GM12801 (cell line): ENCODE data around the gene PNPLA7.

Experiments used
- CTCF ChIP-seq: IDR thresholded peaks from one replicate; pipeline ENCODE4 v1.5.1; 2011; ENCODE audit warnings: control low read depth; ENCODE audit not compliant: insufficient read length; ENCODE audit errors: extremely low read depth

Gene PNPLA7

GRCh38 chr9:137460363-137461315, 89.6 kb downstream of the PNPLA7 start:
- TF ChIP-seq CTCF, result no peak

DNA sequence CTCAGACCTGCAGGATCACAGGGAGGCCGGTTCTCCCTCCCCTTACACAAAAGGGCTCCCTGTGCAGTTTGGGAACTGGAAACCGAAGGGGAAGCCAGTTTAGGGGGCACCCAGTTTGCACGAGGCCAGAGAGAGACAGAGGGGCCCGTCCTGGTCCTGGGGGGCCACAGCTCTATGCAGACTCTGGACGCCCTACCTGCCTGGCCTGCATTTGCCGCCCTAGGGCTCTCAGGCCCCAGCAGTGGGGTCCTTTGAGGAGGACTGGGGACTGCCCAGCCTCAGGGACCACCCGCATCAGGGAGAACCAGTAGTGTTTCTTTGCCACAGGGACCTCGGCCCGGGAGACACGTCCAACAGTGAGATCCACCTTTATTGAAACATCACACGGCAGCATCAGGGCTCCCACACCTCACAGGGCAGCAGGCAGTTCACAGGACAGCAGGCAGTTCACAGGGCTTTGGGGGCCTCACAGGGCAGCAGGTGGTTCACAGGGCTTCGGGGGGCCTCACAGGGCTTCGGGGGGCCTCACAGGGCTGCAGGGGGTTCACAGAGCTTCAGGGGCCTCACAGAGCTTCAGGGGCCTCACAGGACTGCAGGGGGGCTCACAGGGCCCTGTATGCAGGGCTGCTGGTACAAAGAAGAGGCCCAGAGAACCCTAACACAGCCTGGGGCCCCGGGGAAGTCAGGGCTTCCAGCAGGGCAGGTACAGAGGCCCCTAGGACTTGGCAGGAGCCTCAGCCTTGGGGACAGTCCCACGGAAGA, 90.4 kb downstream of the PNPLA7 start:
- no peak for TF ChIP-seq CTCF

GRCh38 chr9:137459152-137459600, 91.0 kb downstream of the PNPLA7 start, which contains the start of gene NSMF:
NSMF (minus strand) TSS chr9:137459334; CDS start chr9:137459102, 232 bp downstream.
- TF ChIP-seq CTCF, result no peak

- no peak for TF ChIP-seq CTCF
Observed at GRCh38 chr9:137458194-137459151, 91.7 kb downstream of the PNPLA7 start.

GRCh38 chr9:137457406-137458193, 92.6 kb downstream of the PNPLA7 start:
- no peak for TF ChIP-seq CTCF

DNA sequence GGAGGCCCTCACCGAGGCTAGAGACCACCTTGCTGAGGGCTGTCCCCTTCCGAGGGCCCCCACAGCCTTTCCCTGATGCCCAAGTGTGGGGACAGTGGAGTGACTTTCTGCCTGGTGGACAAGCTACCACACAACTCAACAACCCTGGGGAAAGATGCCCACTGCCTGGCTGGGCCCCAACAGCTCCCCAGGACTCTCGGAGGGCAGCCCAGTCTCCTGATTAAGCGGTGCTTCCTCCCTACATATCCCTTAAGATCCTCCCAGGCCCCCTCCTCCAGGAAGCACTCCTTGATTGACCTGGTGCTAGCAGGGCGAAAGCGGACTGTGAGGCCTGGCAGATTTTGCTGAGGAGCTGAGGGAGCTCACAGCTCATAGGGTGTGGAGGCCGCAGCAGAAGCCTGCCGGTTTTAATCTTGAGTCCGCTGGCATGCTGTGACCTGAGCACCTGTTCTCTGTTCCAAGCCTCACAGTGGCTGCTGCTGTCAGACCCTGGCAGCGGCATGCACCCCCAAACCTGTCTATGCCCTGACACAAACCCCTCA, 93.3 kb downstream of the PNPLA7 start:
- no peak for TF ChIP-seq CTCF
